GM20431 (cell line): ENCODE results near the gene KAT2A.

Experiments used
- in situ Hi-C: fragments of 300-500 bp; cut with MseI, MboI; formaldehyde crosslinking; loops from one replicate; pipeline ENCODE4 v1.15.0; 2020; ENCODE audit warnings: low sequenced_read_pairs; ENCODE audit not compliant: unreplicated experiment

The KAT2A gene

DNA sequence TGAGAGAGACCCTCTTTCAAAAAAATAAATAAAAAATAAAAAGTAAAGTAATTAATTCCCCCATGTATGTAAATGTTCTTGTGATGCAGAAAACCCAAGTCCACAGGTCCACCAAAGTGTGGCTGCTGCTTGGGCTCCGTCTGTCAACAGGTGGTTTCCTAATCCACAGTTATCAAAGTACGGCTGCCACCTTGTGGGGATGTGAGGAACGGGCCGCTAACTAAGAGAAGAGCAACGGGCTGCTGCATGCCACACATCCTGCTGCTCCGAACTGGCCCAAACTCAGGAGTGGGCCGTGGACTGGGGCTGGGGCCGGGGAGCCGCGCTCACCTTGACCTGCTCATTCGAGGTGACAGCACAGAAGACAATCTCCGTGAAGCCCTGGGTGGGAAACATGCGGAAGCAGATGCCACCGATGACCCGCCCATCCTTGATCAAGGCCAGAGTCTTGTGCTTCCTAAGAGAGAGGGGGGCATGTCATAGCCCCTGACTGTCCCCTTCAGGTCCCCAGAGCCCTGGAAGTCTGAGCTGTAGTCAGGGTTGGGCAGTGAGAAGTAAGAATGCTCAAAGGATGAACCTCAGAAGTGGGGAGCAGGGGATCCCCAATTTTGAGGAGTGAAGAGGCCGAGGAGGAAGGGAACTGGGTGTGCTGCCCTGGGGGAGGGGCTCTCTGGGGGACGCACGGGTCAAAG is 4.3 kb downstream of the KAT2A start:
- in situ Hi-C loops, result loop anchor here (10.0 kb wide), 1 partner anchor 152 kb away; the partner anchor contains the start of gene CNP

GRCh38 chr17:42114118-42114517 is 7.0 kb downstream of the KAT2A start:
- in situ Hi-C loops, result loop anchor here (10.0 kb wide), 1 partner anchor 149 kb away; the partner anchor contains the start of gene CNP

GRCh38 chr17:42113293-42114069 is 7.7 kb downstream of the KAT2A start:
- in situ Hi-C loops, result loop anchor here (10.0 kb wide), 1 partner anchor 149 kb away; the partner anchor contains the start of gene CNP

- in situ Hi-C loops, result loop anchor here (10.0 kb wide), 1 partner anchor 148 kb away; the partner anchor contains the start of gene CNP
These were observed 8.5 kb downstream of the KAT2A start, which contains the start of gene DHX58 for GRCh38 chr17:42112552-42113176. Gene DHX58 (minus strand): TSS chr17:42112714. CDS start chr17:42111892, 822 bp downstream.

DNA sequence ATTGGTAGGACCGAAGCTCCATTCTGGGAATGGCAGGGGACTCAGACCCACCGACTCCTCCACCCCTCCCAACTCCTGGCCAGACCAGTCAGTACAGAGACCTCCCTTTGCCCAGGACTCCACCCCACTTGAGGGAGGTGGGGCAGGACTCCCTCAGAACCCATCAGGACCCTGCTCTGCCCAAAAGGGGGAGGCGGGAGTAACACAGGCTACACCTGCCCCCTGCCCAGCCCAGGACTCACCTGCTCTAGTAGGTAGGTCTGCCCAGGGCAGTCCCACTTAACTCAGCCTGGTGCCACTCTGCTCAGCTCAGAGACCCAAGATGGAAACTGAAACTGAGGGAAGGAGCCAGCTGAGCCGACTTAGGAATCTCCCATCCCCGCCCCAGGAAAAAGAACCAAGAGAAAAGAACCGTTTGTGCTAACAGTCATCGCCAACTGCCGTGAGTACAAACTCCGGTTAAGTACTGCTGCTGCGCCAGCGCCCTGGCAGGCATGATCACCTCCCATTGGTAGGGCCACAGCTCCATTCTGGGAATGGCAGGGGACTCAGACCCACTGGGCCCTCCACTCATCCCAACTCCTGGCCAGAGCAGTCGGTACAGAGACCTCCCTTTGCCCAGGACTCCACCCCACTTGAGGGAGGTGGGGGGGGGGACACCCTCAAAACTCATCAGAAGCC is 9.2 kb downstream of the KAT2A start:
- in situ Hi-C loops, result loop anchor here (10.0 kb wide), 1 partner anchor 147 kb away; the partner anchor contains the start of gene CNP

GRCh38 chr17:42111265-42111636 is 9.9 kb downstream of the KAT2A start:
- in situ Hi-C loops, result loop anchor here (10.0 kb wide), 1 partner anchor 146 kb away; the partner anchor contains the start of gene CNP

DNA sequence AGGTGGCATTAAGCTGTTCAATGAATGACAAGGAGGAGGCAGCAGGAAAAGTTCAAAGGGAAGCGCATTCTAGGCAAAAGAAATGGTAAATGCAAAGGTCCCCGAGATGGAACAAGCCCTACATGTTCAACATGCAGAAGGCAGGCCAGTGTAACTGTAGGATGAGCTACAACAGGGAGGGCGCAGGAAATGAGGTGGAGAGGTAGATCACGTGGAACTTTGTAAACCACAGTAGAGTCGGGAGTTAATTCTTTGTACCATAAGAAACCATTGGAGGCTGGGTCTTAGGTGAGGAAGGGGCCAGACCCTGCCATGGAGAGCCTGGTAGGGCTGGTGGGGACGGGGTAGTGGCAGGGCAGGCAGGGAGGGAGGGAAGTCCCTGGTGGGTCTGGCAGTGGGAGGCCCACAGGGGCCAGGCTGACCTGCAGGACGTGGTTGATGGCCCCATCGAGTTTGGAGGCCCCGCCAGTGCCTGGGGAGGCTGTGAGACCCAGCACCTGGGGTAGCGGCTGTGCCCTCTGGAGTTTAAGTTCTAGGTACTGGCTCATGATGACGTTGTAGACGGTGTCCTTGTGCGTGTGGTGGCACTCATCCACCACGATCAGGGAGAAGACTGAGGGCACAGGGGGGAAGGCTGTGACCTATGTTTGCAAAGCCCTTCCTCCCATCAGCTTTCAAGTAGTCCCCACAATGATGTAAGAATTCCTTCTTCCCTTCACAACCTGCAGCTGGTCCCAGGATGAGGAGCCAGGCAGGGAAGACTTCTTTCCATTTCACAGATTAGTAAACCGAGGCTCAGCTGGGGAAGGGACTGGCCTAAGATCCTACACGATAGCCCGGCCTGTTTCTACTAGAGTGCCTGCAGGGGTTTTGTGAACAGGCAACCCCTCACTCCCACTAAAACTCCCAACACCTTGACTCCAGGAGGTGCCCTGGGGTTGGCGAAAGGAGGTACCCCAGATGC is 10.6 kb downstream of the KAT2A start:
- in situ Hi-C loops, result loop anchor here (10.0 kb wide), 1 partner anchor 146 kb away; the partner anchor contains the start of gene CNP

DNA sequence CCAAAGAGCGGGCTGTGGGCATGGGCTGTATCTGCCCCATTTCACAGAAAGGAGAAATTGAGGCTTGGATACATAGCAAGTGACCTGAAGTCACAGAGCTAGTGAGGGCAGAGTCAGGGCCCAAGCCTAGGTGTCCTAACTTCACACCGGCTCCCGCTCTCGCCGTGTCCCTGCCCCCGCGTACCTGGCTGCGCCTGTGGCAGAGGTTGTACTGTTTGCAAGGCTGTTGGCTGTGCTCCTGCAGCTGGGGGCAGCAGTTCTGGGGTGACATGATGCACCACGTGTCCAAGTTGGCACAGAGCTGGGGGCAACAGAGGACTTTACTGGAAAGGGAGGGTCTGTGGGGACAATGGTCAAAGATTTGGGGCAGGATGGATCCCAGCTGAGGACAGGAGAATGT is 12.1 kb downstream of the KAT2A start:
- in situ Hi-C loops, result no loop called here

GRCh38 chr17:42107597-42108576 is 13.3 kb downstream of the KAT2A start:
- in situ Hi-C loops, result no loop called here

- in situ Hi-C loops, result no loop called here
These were observed 14.0 kb downstream of the KAT2A start for GRCh38 chr17:42107124-42107523.

DNA sequence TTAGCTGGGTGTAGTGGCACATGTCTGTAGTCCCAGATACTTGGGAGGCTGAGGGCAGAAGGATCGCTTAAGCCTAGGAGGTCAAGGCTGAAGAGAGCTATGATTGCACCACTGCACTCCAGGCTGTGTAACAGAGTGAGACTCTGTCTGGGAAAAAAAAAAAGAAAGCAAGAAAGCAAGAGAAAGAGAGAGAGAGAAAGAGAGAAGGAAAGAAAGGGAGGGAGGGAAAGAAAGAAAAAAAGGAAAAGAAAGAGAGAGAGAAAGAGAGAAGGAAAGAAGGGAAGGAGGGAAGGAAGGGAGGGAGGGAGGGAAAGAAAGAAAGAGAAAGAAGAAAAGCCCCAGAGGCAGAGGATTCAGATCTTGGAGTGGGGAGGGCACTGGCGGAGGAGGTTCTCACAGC is 15.2 kb downstream of the KAT2A start:
- in situ Hi-C loops, result no loop called here

- in situ Hi-C loops, result no loop called here
These were observed 16.9 kb downstream of the KAT2A start for GRCh38 chr17:42104264-42104663.

DNA sequence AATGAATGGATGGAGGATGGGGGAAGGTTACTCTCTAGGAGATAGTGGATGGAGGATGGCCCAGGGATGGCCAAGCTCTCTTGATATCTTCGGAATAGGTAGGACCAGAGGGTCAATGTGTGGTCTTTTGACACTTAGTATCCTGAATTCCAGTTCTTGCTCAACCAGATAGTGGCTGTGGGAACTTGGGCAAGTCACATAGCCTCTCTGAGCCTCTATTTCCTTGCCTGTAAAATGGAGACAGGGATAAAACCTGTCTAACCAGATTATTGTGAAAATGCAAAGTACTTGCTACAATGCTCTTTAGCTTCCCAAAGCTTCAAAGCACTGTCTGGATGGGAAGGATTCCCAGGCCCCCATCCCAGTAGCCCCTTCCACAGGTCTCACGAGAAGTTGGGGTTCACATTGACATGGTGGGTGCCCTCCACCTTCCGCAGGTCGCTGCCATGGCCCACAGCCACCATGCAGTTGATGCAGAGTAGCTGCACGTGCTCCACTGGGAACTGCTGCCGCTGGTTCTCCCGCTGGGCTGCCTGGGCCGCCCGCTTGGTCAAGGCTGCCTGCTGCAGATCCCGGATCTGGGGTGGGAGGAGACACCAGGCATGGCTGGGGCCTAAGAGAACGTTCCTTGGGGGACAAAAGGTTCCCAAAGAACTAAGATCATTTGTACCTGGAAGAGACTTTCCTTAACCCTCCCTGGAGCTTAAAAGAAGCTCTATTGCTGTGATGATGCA is 17.8 kb downstream of the KAT2A start:
- in situ Hi-C loops, result no loop called here

DNA sequence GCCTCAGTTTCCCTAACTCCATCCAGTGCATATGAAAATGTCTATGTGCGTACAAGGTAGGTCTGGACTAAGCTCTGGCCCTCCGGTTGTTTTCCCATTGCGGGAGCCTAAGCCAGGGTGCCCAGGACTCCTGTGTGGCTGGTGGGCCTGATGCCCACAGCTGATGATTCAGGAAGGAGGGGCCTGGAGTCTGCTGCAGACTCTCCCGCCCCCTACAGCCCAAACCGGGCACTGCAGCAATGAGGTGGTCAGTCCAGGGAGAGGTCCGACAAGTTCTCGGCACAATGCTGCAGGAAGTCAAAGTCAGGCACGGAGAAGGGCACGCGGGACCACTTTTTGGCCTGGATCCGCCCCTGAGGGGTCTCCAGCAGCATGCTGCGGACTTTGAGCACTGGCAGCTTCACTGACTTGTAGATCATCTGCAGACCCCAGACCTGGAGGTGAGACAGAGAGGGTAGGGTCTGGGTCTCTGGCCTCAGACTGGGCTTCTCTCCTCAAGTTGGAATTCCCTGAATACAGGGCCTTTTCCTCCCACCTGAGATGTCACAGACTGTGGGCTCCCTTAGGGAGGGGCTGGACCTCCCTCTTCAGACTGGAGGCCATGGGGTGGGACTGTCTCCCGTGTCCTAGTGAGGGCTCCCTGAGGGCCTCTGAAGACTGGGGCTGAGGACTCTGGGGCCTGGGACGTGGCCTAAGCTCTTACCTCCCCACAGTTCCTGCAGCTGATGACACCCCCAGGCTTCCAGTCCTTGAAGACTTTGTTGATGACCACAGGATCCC is 19.5 kb downstream of the KAT2A start:
- in situ Hi-C loops, result no loop called here

GRCh38 chr17:42098730-42099399 is 22.3 kb downstream of the KAT2A start:
- in situ Hi-C loops, result no loop called here
